NCI-H2196 treated with DMSO at 0.1 percent for 48 hours (cell line): Measurements from ENCODE around the gene TEX36.
"Not testable (repeated sequence)": the region's sequence is repeated elsewhere in the genome, so short reads cannot be mapped to it uniquely, and the experiment has no call there.

Experiments used
- DNase-seq: peaks from one replicate; lab custom pipeline; 2025; ENCODE audit not compliant: unreplicated experiment; lab: John Stamatoyannopoulos, UW

Gene TEX36

GRCh38 chr10:125637496-125637895 lies 45.5 kb downstream of the TEX36 start:
- no peak for DNase-seq

- DNase-seq = no peak
Observed at GRCh38 chr10:125634606-125635005, 48.4 kb downstream of the TEX36 start.

GRCh38 chr10:125633517-125633999 lies 49.4 kb downstream of the TEX36 start:
- peak; percentile 36 for DNase-seq

GRCh38 chr10:125631806-125632205 lies 51.2 kb downstream of the TEX36 start:
- no peak for DNase-seq

GRCh38 chr10:125629758-125630376 lies 53.1 kb downstream of the TEX36 start:
- peak; percentile 2 for DNase-seq

- no peak for DNase-seq
Observed at GRCh38 chr10:125628104-125629049, 54.6 kb downstream of the TEX36 start.

- DNase-seq = no peak
Observed at GRCh38 chr10:125627646-125628045, 55.3 kb downstream of the TEX36 start.

- DNase-seq = no peak
Observed at GRCh38 chr10:125626671-125627070, 56.3 kb downstream of the TEX36 start.

- DNase-seq = no peak
Observed at GRCh38 chr10:125625586-125625985, 57.4 kb downstream of the TEX36 start.

- DNase-seq = no peak
Observed at GRCh38 chr10:125624800-125625199, 58.2 kb downstream of the TEX36 start.

- DNase-seq = no peak
Observed at GRCh38 chr10:125621052-125621451, 61.9 kb downstream of the TEX36 start.

GRCh38 chr10:125620401-125620800 lies 62.6 kb downstream of the TEX36 start:
- DNase-seq = no peak

- not testable (repeated sequence) for DNase-seq
Observed at GRCh38 chr10:125613062-125613461, 69.9 kb downstream of the TEX36 start.

GRCh38 chr10:125611756-125612155 lies 71.2 kb downstream of the TEX36 start:
- no peak for DNase-seq

- DNase-seq = no peak
Observed at GRCh38 chr10:125611216-125611615, 71.7 kb downstream of the TEX36 start.

- no peak for DNase-seq
Observed at GRCh38 chr10:125609859-125610258, 73.1 kb downstream of the TEX36 start.

GRCh38 chr10:125608474-125608873 lies 74.5 kb downstream of the TEX36 start:
- no peak for DNase-seq

GRCh38 chr10:125607689-125608290 lies 75.2 kb downstream of the TEX36 start:
- DNase-seq = no peak

GRCh38 chr10:125606414-125607010 lies 76.5 kb downstream of the TEX36 start:
- DNase-seq = no peak
